ENCODE results near the gene BRD2. TPM values are rescaled to one million over a fixed set of nuclear protein-coding genes. Genes with fewer than 3 reads are reported as not detected.

Gene BRD2
- total and polyA plus RNA-seq, 9 of the 15 experiments (the other 6 are each of a cell fraction or from before 2014, with no cell fraction given): 19.0 to 252 (median 181) TPM

DNA sequence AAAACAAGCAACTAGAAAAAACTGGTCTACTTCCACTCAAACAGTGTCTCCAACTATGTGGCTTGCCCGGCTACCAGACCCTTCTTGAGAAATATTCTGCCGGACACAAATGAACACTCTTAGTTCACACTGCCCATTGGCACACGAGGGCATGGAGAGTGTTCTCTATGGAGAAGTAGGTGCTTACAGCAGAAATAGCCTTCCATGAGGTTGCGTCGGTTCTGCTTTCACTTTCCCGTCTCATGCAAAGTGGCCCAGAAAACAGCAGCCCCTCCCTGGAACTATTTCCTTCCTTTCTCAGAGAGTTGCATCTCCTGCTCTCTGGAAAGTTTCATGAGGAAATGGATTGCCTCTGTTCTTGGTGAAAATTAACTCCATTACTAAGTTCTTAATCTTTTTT, 50.5 kb downstream of the BRD2 start:
- H3K9ac ChIP-seq (ENCODE audit: insufficient read depth in 1 of 2, low read depth in 2 of 2, low read length in 2 of 2): no peak overlapping the region
- no peak overlapping the region for H2AFZ ChIP-seq (ENCODE audit: low read depth, low read length)
- in situ Hi-C loops (cut with MboI): loop anchor here (5.0 kb wide), 2 partner anchors 68 to 228 kb away; no protein-coding TSS in a partner anchor

More for the DNA sequence above, 50.5 kb downstream of the BRD2 start:
- WGBS (ENCODE audit: insufficient coverage, low coverage, missing lambda C conversion rate): 2% methylated on average over 6 of the region's 6 CpGs
- H3K4me3 ChIP-seq: no peak overlapping the region
- FAIRE-seq (no peak), ATAC-seq (no peak), DNase-seq (ENCODE audit: extremely low read depth in 1 of 4, low spot score in 3 of 4) (peak in 1 of 4 experiments; percentile 2)
- 0 out of 2 replicates have a peak overlapping the region, but pooled peaks have one; percentile 1 for H3K4me2 ChIP-seq (ENCODE audit: insufficient read depth, low read length)
- no peaks in the 10 kb centered on the region for H3K36me3 ChIP-seq (ENCODE audit: control insufficient read depth, insufficient read depth, low read length)
- no peaks in the 10 kb centered on the region for H3K4me1 ChIP-seq (replicated peaks in 1 of 2; ENCODE audit: control insufficient read depth in 2 of 2, insufficient read depth in 2 of 2, low read length in 2 of 2)
- no peak overlapping the region for H3K27ac ChIP-seq (ENCODE audit: extremely low read depth, low read depth, low read length)
- BruUV-seq (replicated peaks): no TSS peak
- TF ChIP-seq ZBTB2 (IDR thresholded peaks at IDR 0.05) (no peak), IFI16 (CRISPR knock-in tag; IDR thresholded peaks at IDR 0.05) (no peak), JUND (IDR thresholded peaks at IDR 0.05; ENCODE audit: borderline replicate concordance, low read depth, low read length) (no peak), JUND (tag; IDR thresholded peaks at IDR 0.05; ENCODE audit: borderline replicate concordance, low read depth, low read length) (no peak)
- TF ChIP-seq, protein P1, sequence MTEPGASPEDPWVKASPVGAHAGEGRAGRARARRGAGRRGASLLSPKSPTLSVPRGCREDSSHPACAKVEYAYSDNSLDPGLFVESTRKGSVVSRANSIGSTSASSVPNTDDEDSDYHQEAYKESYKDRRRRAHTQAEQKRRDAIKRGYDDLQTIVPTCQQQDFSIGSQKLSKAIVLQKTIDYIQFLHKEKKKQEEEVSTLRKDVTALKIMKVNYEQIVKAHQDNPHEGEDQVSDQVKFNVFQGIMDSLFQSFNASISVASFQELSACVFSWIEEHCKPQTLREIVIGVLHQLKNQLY (CRISPR knock-in tag; conservative IDR thresholded peaks at IDR 0.05): no peak
- TF ChIP-seq, protein P2, sequence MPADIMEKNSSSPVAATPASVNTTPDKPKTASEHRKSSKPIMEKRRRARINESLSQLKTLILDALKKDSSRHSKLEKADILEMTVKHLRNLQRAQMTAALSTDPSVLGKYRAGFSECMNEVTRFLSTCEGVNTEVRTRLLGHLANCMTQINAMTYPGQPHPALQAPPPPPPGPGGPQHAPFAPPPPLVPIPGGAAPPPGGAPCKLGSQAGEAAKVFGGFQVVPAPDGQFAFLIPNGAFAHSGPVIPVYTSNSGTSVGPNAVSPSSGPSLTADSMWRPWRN (IDR thresholded peaks at IDR 0.05; ENCODE audit: low read depth): no peak
- H3K79me2 ChIP-seq (ENCODE audit: control insufficient read depth, insufficient read depth, low read length): no peaks in the 10 kb centered on the region
- H3K27me3 ChIP-seq (ENCODE audit: control insufficient read depth in 2 of 2, insufficient read depth in 2 of 2, low read length in 2 of 2): peaks cover 17 to 43% of the 10 kb centered on the region in 2 experiments
- peaks cover 4% of the 10 kb centered on the region; the same call in 1 of the 2 replicates for H4K20me1 ChIP-seq (replicated peaks; ENCODE audit: control insufficient read depth, insufficient read depth, low read length)
- POLR2A ChIA-PET: interaction anchor here (0.5 to 1.0 kb wide), 2 partner anchors 11 to 278 kb away, joined by 3 read pairs; no protein-coding TSS in a partner anchor
- H3K9me3 ChIP-seq (replicated peaks; ENCODE audit: control insufficient read depth, insufficient read depth, low read depth, low read length): no peaks in the 10 kb centered on the region
- intact Hi-C loops (cut with micrococcal nuclease): loop anchor here (5.0 kb wide), 1 partner anchor 128 kb away; no protein-coding TSS in a partner anchor
- no peaks in the 10 kb centered on the region for H3K9me1 ChIP-seq (ENCODE audit: control insufficient read depth, insufficient read depth, low read length)
- CTCF ChIA-PET (ENCODE audit: low intra/inter-chr PET ratio): interaction anchor here (0.5 kb wide), 1 partner anchor 224 kb away, joined by 4 read pairs; no protein-coding TSS in a partner anchor

All from K562 (cell line).